Esophagus muscularis mucosa (tissue), 3 donors: Measurements from ENCODE around the gene EMP3.

ENCODE experiments used
- POLR2A ChIP-seq: fragments of 450-650 bp; IDR thresholded peaks from one replicate; pipeline ENCODE4 v1.6.1; 2017; ENCODE audit warnings: antibody characterized with exemption, moderate library complexity, mild to moderate bottlenecking, low read depth
- POLR2AphosphoS5 ChIP-seq, 2 donors: sonication (generic); formaldehyde crosslinking; IDR thresholded peaks; one replicate each; pipeline ENCODE4 v1.6.1; 2017; ENCODE audit warnings: antibody characterized with exemption in 2 of 2
- TF ChIP-seq, protein P1 (sequence below), 3 experiments: fragments of 200-600 bp in 2 of 3; fragments of 450-650 bp in 1 of 3; sonication (generic) in 2 of 3; IDR thresholded peaks; one replicate each; pipeline ENCODE4 v1.5.1; 2017 to 2019; ENCODE audit warnings: antibody characterized with exemption in 3 of 3, mild to moderate bottlenecking in 2 of 3, moderate library complexity in 1 of 3

DNA sequence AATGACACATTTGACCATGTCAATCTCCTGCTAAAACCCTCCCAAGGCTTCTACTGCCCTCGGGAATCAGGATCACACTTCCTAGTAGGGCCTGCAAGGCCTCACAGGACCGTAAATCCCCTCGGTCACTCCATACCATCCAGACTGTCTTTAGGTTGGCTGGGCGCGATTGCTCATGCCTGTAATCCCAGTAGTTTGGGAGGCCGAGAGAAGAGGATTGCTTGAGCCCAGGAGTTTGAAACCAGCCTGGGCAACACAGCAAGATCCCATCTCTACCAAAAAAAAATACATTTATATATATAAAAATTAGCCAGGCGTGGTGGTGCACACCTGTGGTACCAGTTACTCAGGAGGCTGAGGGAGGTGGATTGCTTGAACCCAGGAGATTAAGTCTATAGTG is 23.4 kb downstream of the EMP3 start:
- TF ChIP-seq, protein P1, sequence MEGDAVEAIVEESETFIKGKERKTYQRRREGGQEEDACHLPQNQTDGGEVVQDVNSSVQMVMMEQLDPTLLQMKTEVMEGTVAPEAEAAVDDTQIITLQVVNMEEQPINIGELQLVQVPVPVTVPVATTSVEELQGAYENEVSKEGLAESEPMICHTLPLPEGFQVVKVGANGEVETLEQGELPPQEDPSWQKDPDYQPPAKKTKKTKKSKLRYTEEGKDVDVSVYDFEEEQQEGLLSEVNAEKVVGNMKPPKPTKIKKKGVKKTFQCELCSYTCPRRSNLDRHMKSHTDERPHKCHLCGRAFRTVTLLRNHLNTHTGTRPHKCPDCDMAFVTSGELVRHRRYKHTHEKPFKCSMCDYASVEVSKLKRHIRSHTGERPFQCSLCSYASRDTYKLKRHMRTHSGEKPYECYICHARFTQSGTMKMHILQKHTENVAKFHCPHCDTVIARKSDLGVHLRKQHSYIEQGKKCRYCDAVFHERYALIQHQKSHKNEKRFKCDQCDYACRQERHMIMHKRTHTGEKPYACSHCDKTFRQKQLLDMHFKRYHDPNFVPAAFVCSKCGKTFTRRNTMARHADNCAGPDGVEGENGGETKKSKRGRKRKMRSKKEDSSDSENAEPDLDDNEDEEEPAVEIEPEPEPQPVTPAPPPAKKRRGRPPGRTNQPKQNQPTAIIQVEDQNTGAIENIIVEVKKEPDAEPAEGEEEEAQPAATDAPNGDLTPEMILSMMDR (IDR thresholded peaks at IDR 0.05): no peak
- no peak for TF ChIP-seq POLR2A
- no peak for TF ChIP-seq POLR2AphosphoS5 (IDR thresholded peaks at IDR 0.05)
